Testis (tissue), 3 donors: ENCODE results near the gene CARM1. TPM values are rescaled to one million over a fixed set of nuclear protein-coding genes. Genes with fewer than 3 reads are reported as not detected.
A peak's percentile ranks its signal among the peaks of the same experiment; 100 is the strongest.

ENCODE experiments used
- DNase-seq: peaks from one replicate; pipeline ENCODE4 v3.0.0-alpha.2; 2019
- H3K27ac ChIP-seq, 2 donors: fragments of 200-600 bp; sonication (generic); one replicate each; pipeline ENCODE4 v1.5.1; 2019
- H3K27me3 ChIP-seq: fragments of 200-600 bp; sonication (generic); one replicate; pipeline ENCODE4 v1.5.1; 2019
- H3K36me3 ChIP-seq: fragments of 200-600 bp; sonication (generic); one replicate; pipeline ENCODE4 v1.5.1; 2017; ENCODE audit warnings: low read depth; ENCODE audit errors: missing control alignments
- H3K4me1 ChIP-seq: fragments of 200-600 bp; sonication (generic); one replicate; pipeline ENCODE4 v1.5.1; 2019
- H3K4me3 ChIP-seq, 2 donors: fragments of 200-600 bp; sonication (generic); one replicate each; pipeline ENCODE4 v1.5.1; 2017 to 2019
- H3K9me3 ChIP-seq: fragments of 200-600 bp; sonication (generic); one replicate; pipeline ENCODE4 v1.5.1; 2017
- CTCF ChIP-seq, 3 experiments: fragments of 450-650 bp in 2 of 3; fragments of 200-600 bp in 1 of 3; sonication (generic) in 1 of 3; IDR thresholded peaks; one replicate each; pipeline ENCODE4 v1.5.1; 2016 to 2019; ENCODE audit warnings: antibody characterized with exemption in 3 of 3, mild to moderate bottlenecking in 2 of 3, moderate library complexity in 1 of 3
- POLR2A ChIP-seq: fragments of 450-650 bp; IDR thresholded peaks from one replicate; pipeline ENCODE4 v1.6.1; 2017; ENCODE audit warnings: antibody characterized with exemption, mild to moderate bottlenecking, moderate library complexity
- WGBS, 2 donors: methylation state at CpG; one replicate each; pipeline ENCODE4 v1.1.5; 2018; 5-methylcytosine and 5-hydroxymethylcytosine counted together
- intact Hi-C: fragments of 100-400 bp; cut with DNase I; formaldehyde crosslinking; loops from one replicate; pipeline ENCODE4 v1.15.1; 2023; ENCODE audit warnings: low total_unique reads
- polyA plus RNA-seq: library from polyadenylated mRNA; stranded (reverse); fragments of 350-450 nt; fragmentation: Illumina TruSeq; extraction: RNeasy Lipid Tissue Mini Kit (QIAGEN cat#74804); gene quantifications from one replicate; pipeline ENCODE4 v1.2.3, GENCODE V29; 2014; ENCODE audit warnings: low read depth, low replicate concordance; ENCODE audit not compliant: insufficient read depth
- total RNA-seq, 2 donors: library from RNA; depleted of rRNA; stranded (reverse); fragments of >200 nt; gene quantifications; one replicate each; pipeline ENCODE4 v1.2.3, GENCODE V29; 2016

The CARM1 gene
- total and polyA plus RNA-seq, 3 donors from 2014 or later, result 79.5 to 110 (median 82.4) TPM

GRCh38 chr19:10828981-10829821 lies 42.2 kb upstream of the CARM1 start:
- 85 to 89% methylated on average over 11 to 26 of the region's 26 CpGs for WGBS, 2 donors
- H3K27ac ChIP-seq, result no peak overlapping the region
- DNase-seq, result peak; percentile 37
- H3K36me3 ChIP-seq, result no peaks in the 10 kb centered on the region
- TF ChIP-seq CTCF (IDR thresholded peaks at IDR 0.05), result no peak
- no peak for TF ChIP-seq POLR2A
- H3K27me3 ChIP-seq, result no peaks in the 10 kb centered on the region
- intact Hi-C loops, result no loop called here
- H3K4me3 ChIP-seq, result no peak overlapping the region
- H3K4me1 ChIP-seq, result no peaks in the 10 kb centered on the region
- no peaks in the 10 kb centered on the region for H3K9me3 ChIP-seq

- WGBS, 2 donors, result 77 to 84% methylated on average over 8 to 16 of the region's 16 CpGs
- Histone ChIP-seq H3K27ac (no peak overlapping the region), H3K36me3 (no peaks in the 10 kb centered on the region)
These were observed 41.4 kb upstream of the CARM1 start for GRCh38 chr19:10829967-10830366.

GRCh38 chr19:10830370-10830769 lies 41.0 kb upstream of the CARM1 start:
- DNase-seq, result no peak

More at GRCh38 chr19:10829967-10830366, 41.4 kb upstream of the CARM1 start:
- Histone ChIP-seq H3K27me3 (no peaks in the 10 kb centered on the region), H3K9me3 (no peaks in the 10 kb centered on the region), H3K4me3 (no peak overlapping the region), H3K4me1 (peaks cover 2% of the 10 kb centered on the region)
- DNase-seq, result no peak
- no peak for TF ChIP-seq CTCF (IDR thresholded peaks at IDR 0.05)
- TF ChIP-seq POLR2A, result no peak
- intact Hi-C loops, result no loop called here

GRCh38 chr19:10830931-10831779 lies 40.2 kb upstream of the CARM1 start:
- Histone ChIP-seq H3K36me3 (no peaks in the 10 kb centered on the region), H3K4me3 (no peak overlapping the region), H3K4me1 (peaks cover 7% of the 10 kb centered on the region), H3K9me3 (no peaks in the 10 kb centered on the region), H3K27me3 (no peaks in the 10 kb centered on the region), H3K27ac (no peak overlapping the region)
- TF ChIP-seq CTCF (IDR thresholded peaks at IDR 0.05) (no peak), POLR2A (no peak)
- no peak for DNase-seq
- WGBS, 2 donors, result 86 to 87% methylated on average over 16 to 22 of the region's 33 CpGs
- intact Hi-C loops, result no loop called here

More at GRCh38 chr19:10830370-10830769, 41.0 kb upstream of the CARM1 start:
- Histone ChIP-seq H3K9me3 (no peaks in the 10 kb centered on the region), H3K4me3 (no peak overlapping the region), H3K27ac (no peak overlapping the region), H3K27me3 (no peaks in the 10 kb centered on the region), H3K4me1 (peaks cover 6% of the 10 kb centered on the region), H3K36me3 (no peaks in the 10 kb centered on the region)
- TF ChIP-seq CTCF (IDR thresholded peaks at IDR 0.05), result no peak
- TF ChIP-seq POLR2A, result no peak
- intact Hi-C loops, result no loop called here
- WGBS, 2 donors, result 83 to 89% methylated on average over 7 of the region's 7 CpGs
